Thymus (tissue), 11 donors: Measurements from ENCODE around the gene TDO2. TPM values are rescaled to one million over a fixed set of nuclear protein-coding genes. Genes with fewer than 3 reads are reported as not detected.
"Not testable (repeated sequence)": the region's sequence is repeated elsewhere in the genome, so short reads cannot be mapped to it uniquely, and the experiment has no call there.

Source experiments
- DNase-seq, 9 donors: peaks; one replicate each; pipeline ENCODE4 v3.0.0-alpha.2; 2013; ENCODE audit warnings: low spot score in 9 of 9, low read depth in 6 of 9, missing footprints in 1 of 9
- H3K27ac ChIP-seq, 2 donors: one replicate each; pipeline ENCODE4 v1.5.1; 2013; ENCODE audit warnings: control low read depth in 1 of 2, low read depth in 1 of 2, low read length in 1 of 2, mild to moderate bottlenecking in 1 of 2, moderate library complexity in 1 of 2
- H3K27me3 ChIP-seq, 2 donors: one replicate each; pipeline ENCODE4 v1.5.1; 2013; ENCODE audit warnings: low read length in 1 of 2; ENCODE audit not compliant: control insufficient read depth in 2 of 2, insufficient read depth in 1 of 2
- H3K36me3 ChIP-seq, 2 donors: one replicate each; pipeline ENCODE4 v1.5.1; 2013; ENCODE audit warnings: low read length in 1 of 2, mild to moderate bottlenecking in 1 of 2, moderate library complexity in 1 of 2; ENCODE audit not compliant: control insufficient read depth in 2 of 2, insufficient read depth in 2 of 2
- H3K4me1 ChIP-seq, 2 donors: one replicate each; pipeline ENCODE4 v1.5.1; 2013; ENCODE audit warnings: low read length in 2 of 2; ENCODE audit not compliant: control insufficient read depth in 2 of 2, insufficient read depth in 2 of 2
- H3K4me3 ChIP-seq, 2 donors: one replicate each; pipeline ENCODE4 v1.5.1; 2013; ENCODE audit warnings: low read length in 2 of 2, control low read depth in 1 of 2, mild to moderate bottlenecking in 1 of 2
- H3K9me3 ChIP-seq, 2 donors: one replicate each; pipeline ENCODE4 v1.5.1; 2013; ENCODE audit warnings: low read length in 1 of 2, mild to moderate bottlenecking in 1 of 2; ENCODE audit not compliant: control insufficient read depth in 2 of 2, insufficient read depth in 1 of 2
- WGBS: extraction: QIAGEN DNeasy Blood & Tissue Kit; methylation state at CpG from one replicate; pipeline ENCODE4 v1.1.7; 2013; 5-methylcytosine and 5-hydroxymethylcytosine counted together
- polyA plus RNA-seq: library from polyadenylated mRNA; stranded (reverse); fragments of 200-250 nt; gene quantifications from one replicate; pipeline ENCODE4 v1.2.3, GENCODE V29; 2013
- total RNA-seq: library from RNA; stranded (reverse); fragments of 120-200 nt; gene quantifications from one replicate; pipeline ENCODE4 v1.2.4, GENCODE V29; 2013
- donor health status: healthy.

The TDO2 gene
- total and polyA plus RNA-seq, 2 donors = 0.66 to 1.1 TPM

- Histone ChIP-seq H3K4me1 (no peaks in the 10 kb centered on the region), H3K27me3 (no peaks in the 10 kb centered on the region), H3K4me3 (no peak overlapping the region), H3K27ac (no peak overlapping the region), H3K9me3 (no peaks in the 10 kb centered on the region), H3K36me3 (no peaks in the 10 kb centered on the region)
- no peak for DNase-seq
- WGBS = 98% methylated on average over 1 of the region's 1 CpG
Observed at GRCh38 chr4:155921597-155921996, 18.1 kb downstream of the TDO2 start.

DNA sequence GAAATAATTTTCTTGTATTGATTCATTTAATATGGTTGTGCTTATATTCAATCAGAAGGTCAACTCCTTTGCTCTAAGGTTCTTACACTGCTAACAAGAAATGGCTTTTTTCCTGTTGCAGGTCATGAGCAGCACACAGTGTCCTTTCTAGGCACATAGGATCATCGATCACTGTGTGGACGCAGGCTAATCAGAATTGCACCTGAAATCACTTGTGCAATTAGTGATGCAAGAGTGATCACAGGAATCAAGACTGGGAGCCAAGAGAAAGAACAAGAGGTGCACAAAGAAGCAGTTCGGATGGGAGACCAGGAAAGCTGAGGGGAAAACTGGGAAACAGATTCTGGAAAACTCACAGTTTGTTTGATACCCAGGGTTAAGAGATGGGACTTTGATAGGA is 21.1 kb downstream of the TDO2 start:
- 65% methylated on average over 3 of the region's 3 CpGs for WGBS

GRCh38 chr4:155929833-155930232 is 26.3 kb downstream of the TDO2 start:
- H3K27ac ChIP-seq = no peak overlapping the region
- no peaks in the 10 kb centered on the region for H3K27me3 ChIP-seq
- no peak for DNase-seq
- no peaks in the 10 kb centered on the region for H3K4me1 ChIP-seq
- no peaks in the 10 kb centered on the region for H3K36me3 ChIP-seq
- 98% methylated on average over 3 of the region's 3 CpGs for WGBS
- no peaks in the 10 kb centered on the region for H3K9me3 ChIP-seq
- H3K4me3 ChIP-seq = no peak overlapping the region

More for the DNA sequence above, 21.1 kb downstream of the TDO2 start:
- no peaks in the 10 kb centered on the region for H3K4me1 ChIP-seq
- H3K9me3 ChIP-seq = no peaks in the 10 kb centered on the region
- H3K27me3 ChIP-seq = no peaks in the 10 kb centered on the region
- H3K36me3 ChIP-seq = no peaks in the 10 kb centered on the region
- H3K4me3 ChIP-seq = no peak overlapping the region
- H3K27ac ChIP-seq = no peak overlapping the region
- DNase-seq = no peak

DNA sequence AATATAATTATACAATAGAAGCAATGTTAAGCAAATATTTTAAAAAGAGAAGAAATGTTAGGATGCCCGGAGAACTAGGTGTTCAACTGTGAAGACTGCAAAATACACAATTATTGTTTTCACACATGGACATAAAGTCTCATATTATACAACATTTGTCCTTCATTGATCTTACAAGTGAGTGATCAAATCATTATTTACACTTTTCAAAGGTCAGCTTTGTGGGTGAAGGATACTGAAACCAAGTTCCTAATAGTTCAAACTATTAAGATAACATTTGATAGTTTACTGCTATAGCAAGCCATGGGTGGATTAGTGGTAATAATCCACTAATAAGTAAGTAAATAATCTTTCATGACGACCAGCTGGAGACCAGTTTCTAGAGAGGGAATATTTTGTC is 26.8 kb downstream of the TDO2 start:
- Histone ChIP-seq H3K9me3 (no peaks in the 10 kb centered on the region), H3K4me1 (no peaks in the 10 kb centered on the region), H3K36me3 (no peaks in the 10 kb centered on the region), H3K27ac (no peak overlapping the region), H3K27me3 (no peaks in the 10 kb centered on the region), H3K4me3 (no peak overlapping the region)
- no peak for DNase-seq
- WGBS = 96% methylated on average over 2 of the region's 2 CpGs

DNA sequence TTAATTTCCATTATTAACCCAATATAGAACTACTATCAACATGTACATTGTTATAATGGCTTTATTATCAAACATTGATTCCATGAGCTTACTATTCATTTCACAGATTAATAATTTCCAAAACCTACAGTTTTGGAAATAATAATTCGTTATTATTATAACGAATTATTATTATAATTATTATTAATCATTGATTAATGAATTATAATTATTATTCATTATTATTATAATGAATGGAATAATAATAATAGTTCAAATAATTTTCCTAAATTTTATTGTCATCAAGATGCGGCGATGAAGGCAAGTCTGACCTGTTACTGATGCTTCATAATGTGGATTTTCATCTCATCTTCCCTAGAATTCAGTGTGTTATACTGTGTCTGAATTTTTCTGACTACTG is 28.1 kb downstream of the TDO2 start:
- Histone ChIP-seq H3K27me3 (no peaks in the 10 kb centered on the region), H3K36me3 (no peaks in the 10 kb centered on the region), H3K4me1 (no peaks in the 10 kb centered on the region), H3K9me3 (no peaks in the 10 kb centered on the region), H3K27ac (no peak overlapping the region), H3K4me3 (no peak overlapping the region)
- 94% methylated on average over 4 of the region's 4 CpGs for WGBS
- no peak for DNase-seq

- not testable (repeated sequence) for DNase-seq, H3K9me3 ChIP-seq, H3K36me3 ChIP-seq, H3K27me3 ChIP-seq, H3K4me1 ChIP-seq, H3K27ac ChIP-seq, H3K4me3 ChIP-seq
- 98% methylated on average over 4 of the region's 4 CpGs for WGBS
Observed at GRCh38 chr4:155934634-155935033, 31.1 kb downstream of the TDO2 start.

GRCh38 chr4:155935389-155935986 is 32.0 kb downstream of the TDO2 start:
- WGBS = 93% methylated on average over 4 of the region's 4 CpGs
- no peak overlapping the region for H3K4me3 ChIP-seq
- no peaks in the 10 kb centered on the region for H3K9me3 ChIP-seq
- no peaks in the 10 kb centered on the region for H3K27me3 ChIP-seq
- H3K27ac ChIP-seq = no peak overlapping the region
- no peaks in the 10 kb centered on the region for H3K4me1 ChIP-seq
- H3K36me3 ChIP-seq = no peaks in the 10 kb centered on the region
- no peak for DNase-seq

DNA sequence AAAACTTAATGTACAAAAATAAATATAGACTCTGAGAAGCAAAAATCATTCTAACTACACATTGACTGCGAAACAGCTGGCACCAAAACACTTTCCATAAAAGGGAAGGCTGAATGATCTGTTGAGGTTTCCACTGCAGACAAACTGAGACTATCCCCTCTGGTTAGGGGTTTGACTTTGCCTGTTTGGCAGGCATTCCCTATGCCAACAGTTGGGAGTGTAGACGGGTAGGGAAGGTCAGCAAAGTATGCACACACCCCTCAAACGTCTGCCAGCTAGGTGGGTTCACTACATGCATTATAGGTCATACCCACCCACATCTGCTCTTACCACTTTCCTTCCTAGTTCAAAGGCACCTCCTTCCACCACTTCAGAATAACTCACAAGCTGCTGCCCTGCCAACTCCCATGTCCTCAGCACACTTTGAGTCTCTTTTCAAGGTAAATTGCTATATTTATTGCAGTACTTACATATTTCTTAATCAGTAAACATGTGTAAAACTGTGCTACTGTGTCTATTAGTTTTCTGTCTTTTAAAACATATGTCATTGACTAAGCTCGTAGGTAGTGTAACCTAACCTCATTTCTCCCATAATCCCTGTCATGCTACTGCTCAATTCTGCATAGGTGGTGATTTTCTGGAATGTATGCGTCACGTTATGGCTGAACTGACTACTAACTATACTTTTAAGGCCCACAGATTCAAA is 37.7 kb downstream of the TDO2 start:
- Histone ChIP-seq H3K27me3 (no peaks in the 10 kb centered on the region), H3K36me3 (no peaks in the 10 kb centered on the region), H3K4me3 (no peak overlapping the region), H3K27ac (no peak overlapping the region), H3K9me3 (no peaks in the 10 kb centered on the region), H3K4me1 (no peaks in the 10 kb centered on the region)
- 92% methylated on average over 6 of the region's 6 CpGs for WGBS
- no peak for DNase-seq

DNA sequence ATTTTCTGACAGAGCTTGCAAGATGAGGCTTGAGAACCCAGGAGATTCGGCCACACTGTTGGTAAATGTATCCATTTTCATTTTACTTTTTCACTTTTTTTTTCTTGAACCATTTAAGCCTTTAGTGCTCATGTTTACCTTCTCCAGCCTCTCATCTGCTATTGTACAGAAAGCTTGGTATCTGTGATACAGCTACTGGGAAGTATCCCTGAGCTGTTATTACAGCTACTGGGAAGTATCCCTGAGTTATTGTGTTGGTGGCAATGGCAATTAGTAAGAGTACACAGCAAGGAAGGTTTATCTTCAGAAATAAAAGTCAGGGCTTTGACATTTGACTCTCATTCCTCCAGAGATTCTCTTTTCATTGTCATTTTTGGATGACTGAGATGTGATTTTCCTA is 38.3 kb downstream of the TDO2 start:
- no peak overlapping the region for H3K4me3 ChIP-seq
- no peaks in the 10 kb centered on the region for H3K4me1 ChIP-seq
- 89% methylated on average over 1 of the region's 1 CpG for WGBS
- H3K9me3 ChIP-seq = no peaks in the 10 kb centered on the region
- DNase-seq = no peak
- H3K27me3 ChIP-seq = no peaks in the 10 kb centered on the region
- H3K36me3 ChIP-seq = no peaks in the 10 kb centered on the region
- H3K27ac ChIP-seq = no peak overlapping the region
